Activated naive CD4-positive, alpha-beta T cell (primary cell): ENCODE results near the gene ZNF284.

Experiments used
- DNase-seq, 4 experiments: peaks; one replicate each; lab custom pipeline; 2025; lab: John Stamatoyannopoulos, UW

The ZNF284 gene

GRCh38 chr19:44071824-44072542, at the start of gene ZNF284:
ZNF284 (plus strand) TSS chr19:44072159; CDS start chr19:44076390, 4,231 bp downstream.
- DNase-seq, result peak; percentile 29 to 67 (median 50)

DNA sequence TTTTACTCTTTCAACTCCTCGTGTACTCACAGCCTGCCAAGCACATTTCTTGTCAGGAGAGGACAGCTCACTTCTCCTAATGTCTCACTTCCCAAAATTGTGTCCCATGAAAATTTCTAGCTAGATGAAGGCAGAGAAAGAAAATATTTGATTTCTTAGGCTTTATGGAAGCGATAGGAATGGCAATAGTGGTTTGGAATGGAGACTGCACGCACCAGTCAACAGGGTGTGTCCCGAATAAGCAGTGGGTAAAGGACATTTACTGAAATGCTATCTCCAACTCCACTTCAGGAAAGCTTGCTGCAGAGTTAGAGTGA, 47.1 kb upstream of the ZNF284 start:
- no peak for DNase-seq

DNA sequence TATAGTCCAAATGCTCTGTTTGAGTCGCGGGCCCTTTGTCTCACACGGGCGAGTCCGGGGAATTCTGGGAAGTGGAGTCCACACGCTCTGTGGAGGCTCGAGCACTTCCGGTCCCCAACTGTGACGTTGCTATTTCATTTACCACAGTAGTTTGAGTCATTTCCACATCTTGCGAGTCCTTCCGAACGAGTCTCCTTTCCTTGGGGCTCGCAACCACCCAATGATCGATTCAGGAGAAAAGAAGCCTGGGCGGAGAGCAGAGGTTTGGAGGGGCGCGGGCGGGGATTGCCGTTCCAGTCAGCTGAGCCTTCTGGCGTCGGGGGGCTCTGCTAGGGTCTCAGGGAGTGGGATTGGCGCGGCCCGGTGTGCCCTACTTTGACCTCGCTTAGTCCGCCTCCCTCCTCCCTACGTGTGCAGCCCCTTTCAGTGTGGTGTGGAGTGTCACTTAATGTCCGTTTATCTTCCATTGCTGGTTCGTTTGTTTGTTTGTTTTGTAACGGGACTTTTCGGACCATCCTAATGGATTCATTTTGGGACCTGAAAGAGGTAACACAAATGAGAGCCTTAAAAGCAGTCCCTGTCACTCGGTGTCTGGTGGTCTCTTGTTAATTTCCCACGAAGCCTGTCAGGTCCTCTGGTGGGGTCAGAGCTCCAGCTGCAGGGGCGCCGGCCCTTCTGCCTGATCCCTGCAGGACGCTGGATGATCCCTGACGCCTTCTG, 46.6 kb upstream of the ZNF284 start, which contains the start of gene ZNF222:
Gene ZNF222 (plus strand): TSS at position 163 of the 720 bp plus-strand sequence. CDS start 58 bp downstream, at position 221.
- DNase-seq, result peak; percentile 18 to 54 (median 31)

GRCh38 chr19:44026622-44027021, 45.3 kb upstream of the ZNF284 start:
- no peak for DNase-seq

DNA sequence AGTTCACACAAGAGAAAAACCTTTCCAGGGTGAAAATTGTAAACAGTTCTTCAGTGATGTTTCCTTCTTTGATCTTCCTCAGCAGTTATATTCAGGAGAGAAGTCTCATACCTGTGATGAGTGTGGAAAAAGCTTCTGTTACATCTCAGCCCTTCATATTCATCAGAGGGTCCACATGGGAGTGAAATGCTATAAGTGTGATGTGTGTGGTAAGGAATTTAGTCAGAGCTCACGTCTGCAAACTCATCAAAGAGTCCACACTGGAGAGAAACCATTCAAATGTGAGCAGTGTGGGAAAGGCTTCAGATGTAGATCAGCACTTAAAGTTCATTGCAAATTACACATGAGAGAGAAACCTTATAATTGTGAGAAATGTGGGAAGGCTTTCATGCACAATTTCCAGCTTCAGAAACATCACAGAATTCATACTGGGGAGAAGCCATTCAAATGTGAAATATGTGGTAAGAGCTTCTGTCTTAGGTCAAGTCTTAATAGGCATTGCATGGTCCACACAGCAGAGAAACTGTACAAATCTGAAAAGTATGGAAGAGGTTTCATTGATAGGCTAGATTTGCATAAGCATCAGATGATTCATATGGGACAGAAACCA, 39.9 kb upstream of the ZNF284 start:
- DNase-seq, result no peak

- no peak for DNase-seq
Measured at GRCh38 chr19:44042147-44042546, 29.8 kb upstream of the ZNF284 start.

GRCh38 chr19:44050740-44051649, 21.0 kb upstream of the ZNF284 start:
- DNase-seq, result peak in 1 of 4 experiments; percentile 3

DNA sequence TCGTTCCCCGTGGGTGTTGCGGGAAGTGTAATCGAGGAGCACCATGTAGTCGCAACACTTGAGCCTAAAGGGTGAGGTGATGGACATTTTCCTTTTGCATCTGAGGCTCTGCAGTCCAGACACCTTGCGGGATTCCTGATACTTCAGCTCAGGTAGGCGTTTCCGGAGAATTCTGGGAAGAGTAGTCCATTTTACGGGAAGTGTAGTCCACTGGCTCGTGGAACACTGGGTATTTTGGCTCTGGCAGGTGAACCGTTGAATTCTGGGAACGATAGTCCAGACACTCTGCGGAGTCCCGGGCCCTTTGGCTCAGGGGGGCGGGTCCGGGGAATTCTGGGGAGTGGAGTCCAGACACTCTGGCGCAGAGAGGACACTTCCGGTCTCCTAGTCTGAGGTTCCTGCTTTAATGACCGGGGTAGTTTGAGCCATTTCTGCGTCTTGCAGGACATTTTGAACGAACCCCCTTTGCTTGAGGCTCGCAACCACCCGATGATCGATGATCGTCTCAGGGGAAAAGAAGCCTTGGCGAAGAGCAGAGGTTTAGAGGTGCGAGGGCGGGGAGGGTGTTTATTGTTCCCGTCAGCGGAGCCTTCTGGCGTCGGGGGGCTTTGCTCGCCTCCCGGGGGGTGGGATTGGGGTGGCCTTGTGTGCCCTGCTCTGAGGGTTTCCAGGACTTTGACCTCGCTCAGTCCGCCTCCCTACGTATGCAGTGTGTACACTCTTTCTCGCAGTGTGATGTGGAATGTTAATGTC, 20.1 kb upstream of the ZNF284 start, which contains the start of gene ZNF223:
Gene ZNF223 (plus strand): TSS at position 387 of the 753 bp plus-strand sequence. CDS start 3,141 bp downstream, outside the sequence.
- DNase-seq, result peak in 3 of 4 experiments; percentile 27 to 55 (median 32)

DNA sequence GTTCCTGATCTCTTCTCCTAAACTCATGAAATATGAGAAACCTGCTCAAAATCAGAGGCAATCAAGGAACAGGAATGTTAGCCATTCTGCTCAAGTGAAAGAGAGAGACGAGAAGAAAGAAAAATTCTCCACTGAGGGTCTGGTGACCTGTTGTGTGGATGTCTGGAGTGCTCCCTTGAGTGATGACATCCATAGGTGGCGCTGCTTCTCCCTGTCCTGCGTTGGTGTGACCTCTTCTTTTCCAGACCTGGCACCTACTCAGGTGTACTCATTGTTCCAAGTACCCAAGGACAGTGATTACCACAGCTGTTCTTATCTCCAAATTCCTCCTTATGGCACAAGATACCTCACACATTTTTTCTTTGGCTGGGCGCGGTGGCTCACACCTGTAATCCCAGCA, 16.1 kb upstream of the ZNF284 start:
- no peak for DNase-seq

- no peak for DNase-seq
Measured at GRCh38 chr19:44059229-44059628, 12.7 kb upstream of the ZNF284 start.

DNA sequence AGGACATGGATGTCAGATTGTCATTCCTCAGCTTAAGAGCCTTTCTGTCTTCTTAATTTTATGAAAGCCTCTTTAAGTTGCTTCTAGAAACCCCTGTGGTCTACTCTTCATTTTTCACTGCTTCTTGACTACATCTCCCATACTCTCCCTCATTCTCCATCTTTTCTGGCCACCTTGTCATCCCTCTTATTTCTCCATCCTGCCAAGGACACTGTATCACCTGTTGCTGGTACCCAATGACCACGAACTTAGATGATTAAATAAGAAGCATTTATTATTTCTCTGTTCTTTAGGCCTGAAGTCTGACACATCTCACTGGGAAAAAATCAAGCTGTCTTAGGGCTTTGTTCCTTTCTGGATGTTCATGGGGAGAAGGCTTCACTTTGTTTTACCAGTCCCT, 10.9 kb upstream of the ZNF284 start:
- DNase-seq, result no peak

- no peak for DNase-seq
Measured at GRCh38 chr19:44066305-44066704, 5.7 kb upstream of the ZNF284 start.

DNA sequence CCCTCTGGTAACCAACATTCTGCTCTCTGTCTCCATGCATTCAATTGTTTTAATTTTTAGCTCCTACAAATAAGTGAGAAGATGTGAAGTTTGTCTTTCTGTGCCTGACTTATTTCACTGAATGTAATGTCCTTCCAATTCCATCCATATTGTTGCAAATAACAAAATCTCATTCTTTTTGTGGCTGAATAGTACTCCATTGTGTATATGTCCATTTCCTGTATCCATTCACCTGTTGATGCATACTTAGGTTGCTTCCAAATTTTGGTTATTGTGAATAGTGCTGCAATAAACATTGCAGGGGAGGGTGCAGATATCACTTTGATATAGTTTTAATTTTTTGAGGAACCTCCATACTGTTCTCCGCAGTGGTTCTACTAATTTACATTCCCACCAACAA, 2.5 kb upstream of the ZNF284 start:
- no peak for DNase-seq

DNA sequence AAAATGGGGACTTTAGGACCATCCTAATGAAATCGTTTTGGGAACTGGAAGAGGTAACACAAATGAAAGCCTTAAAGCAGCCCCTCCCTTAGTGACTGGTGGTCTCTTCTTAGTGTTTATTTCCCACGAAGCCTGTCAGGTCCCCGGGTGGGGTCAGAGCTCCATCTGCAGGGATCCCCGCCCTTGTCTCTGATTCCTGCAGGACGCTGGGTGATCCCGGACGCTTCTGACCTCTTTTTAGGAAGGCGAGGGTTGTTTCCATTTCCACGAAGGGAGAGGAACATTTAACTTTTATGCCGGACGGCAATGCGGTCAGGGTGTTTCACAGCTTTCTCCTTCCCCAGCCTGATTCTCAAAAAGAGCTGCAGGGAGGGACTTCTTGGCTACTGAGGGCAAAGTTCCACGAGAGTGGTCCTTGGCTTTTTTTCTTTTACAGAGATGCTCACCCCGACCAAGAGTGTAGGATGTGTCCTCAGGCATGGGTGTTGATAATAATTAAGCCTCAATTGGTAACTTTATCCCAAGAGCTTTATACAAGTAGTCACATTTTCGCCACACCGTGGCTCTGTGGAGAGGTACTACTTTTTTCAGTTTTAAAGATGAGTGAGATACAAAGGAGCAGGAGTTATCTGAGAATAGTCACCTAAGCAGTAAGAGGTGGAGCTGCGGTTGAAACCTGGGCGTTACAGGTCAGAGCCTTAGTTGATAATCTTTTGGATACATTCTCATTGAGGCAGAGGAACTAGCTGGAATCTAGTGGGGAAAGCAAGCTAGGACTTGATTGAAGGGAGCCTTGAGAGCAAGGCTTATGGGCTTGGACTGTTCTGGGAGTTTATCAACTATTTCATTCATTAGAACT, 813 bp downstream of the ZNF284 start:
- DNase-seq, result no peak

DNA sequence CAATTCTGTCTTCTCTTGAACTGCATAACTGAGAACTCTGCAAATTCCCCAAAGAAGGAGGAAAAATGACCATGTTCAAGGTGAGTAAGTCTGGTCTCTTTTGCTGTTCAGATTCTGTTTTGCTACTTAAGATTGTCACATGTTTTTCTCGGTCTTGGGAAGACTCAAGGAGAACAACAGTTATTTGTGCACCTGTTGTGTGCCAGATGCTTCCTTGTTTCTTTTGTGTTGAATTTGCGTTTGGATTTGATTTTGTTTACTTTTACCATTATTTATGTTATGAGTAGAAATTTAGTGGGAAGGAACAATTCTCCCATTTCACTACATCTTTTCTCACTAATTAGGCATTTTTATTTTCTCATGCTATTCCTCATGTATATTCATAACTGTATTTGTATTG, 4.4 kb downstream of the ZNF284 start:
- DNase-seq, result no peak

DNA sequence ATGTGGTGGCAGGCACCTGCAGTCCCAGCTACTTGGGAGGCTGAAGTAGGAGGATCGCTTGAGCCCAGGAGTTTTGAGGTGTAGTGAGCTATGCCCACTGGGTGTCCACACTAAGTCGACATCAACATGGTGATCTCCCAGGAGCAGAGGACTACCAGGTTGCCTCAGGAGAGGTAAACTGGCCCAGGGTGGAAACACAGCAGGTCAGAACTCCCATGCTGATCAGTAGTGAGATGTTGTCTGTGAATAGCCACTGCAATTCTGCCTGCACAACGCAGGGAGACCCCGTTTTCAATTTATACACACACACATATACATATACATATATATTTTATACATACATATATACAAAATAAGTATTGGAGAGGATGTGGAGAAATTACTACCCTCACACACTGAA, 20.1 kb downstream of the ZNF284 start:
- DNase-seq, result no peak

DNA sequence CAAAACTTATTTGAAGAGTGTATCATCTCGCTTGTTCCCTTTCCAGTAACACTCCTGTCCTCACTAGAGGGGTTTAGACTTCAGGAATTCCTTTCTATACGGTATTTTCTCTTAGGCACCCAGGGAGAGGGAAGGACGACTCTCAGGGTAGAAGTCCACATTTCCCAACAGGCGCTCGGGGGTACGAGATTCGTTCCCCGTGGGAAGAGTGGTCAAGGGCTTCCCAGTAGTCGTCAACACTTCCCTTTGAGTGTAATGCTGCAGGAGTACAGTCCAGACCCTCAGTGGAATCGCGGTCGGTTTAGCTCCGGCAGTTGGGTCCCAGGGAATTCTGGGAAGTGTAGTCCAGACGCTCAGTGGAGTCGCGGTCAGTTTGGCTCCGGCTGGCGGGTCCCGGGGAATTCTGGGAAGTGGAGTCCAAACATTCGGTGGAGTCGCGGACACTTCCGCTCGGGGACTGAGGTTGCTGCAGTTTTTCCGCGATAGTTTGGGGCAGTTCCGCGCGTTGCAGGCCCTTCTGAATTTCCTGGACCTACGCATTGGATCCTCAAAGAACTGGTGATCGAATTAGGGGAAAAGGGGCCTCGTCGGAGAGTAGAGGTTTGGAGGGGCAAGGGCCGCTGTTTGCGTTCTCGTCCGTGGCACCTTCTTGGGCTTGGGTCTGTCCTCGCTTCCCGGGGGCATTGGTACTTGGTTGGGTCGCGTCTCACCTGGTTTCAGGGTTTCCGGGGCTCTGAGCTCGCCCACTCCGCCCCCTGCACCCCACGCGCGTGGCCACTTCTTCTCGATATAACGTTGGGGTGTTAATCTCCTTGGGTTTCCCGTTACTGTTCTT, 22.2 kb downstream of the ZNF284 start, which contains the start of gene ZNF224:
Gene ZNF224 (plus strand): TSS at position 431 of the 835 bp plus-strand sequence. CDS start 3,513 bp downstream, outside the sequence.
- peak; percentile 20 to 61 (median 50) for DNase-seq

DNA sequence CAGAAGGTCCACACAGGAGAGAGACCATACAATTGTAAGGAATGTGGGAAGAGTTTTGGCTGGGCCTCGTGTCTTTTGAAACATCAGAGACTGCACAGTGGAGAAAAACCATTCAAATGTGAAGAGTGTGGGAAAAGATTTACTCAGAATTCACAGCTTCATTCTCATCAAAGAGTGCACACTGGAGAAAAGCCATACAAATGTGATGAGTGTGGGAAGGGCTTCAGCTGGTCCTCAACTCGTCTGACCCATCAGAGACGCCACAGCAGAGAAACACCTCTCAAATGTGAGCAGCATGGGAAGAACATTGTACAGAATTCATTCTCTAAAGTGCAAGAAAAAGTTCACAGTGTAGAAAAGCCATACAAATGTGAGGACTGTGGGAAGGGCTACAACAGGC, 35.8 kb downstream of the ZNF284 start:
- DNase-seq, result no peak

- no peak for DNase-seq
Measured at GRCh38 chr19:44109458-44109857, 37.5 kb downstream of the ZNF284 start.
